H1 (cell line): Measurements from ENCODE around the gene CPA2. TPM values are rescaled to one million over a fixed set of nuclear protein-coding genes. Genes with fewer than 3 reads are reported as not detected.

Source experiments
- CTCF ChIA-PET: fragments of 300-600 bp; sonication (Branson Sonifier 250); formaldehyde crosslinking; loops from one replicate; lab custom pipeline; 2021; ENCODE audit not compliant: partially characterized antibody; lab: Charles Lee
- POLR2A ChIA-PET: fragments of 300-600 bp; sonication (Branson Sonifier 250); formaldehyde crosslinking; loops from one replicate; lab custom pipeline; 2021; ENCODE audit warnings: inconsistent platforms; ENCODE audit not compliant: partially characterized antibody; lab: Charles Lee
- DNase-seq, 2 experiments: peaks; one replicate each; pipeline versions ENCODE4 v3.0.0 to v3.0.0-alpha.2; 2010 to 2022; ENCODE audit warnings: low spot score in 2 of 2, low read depth in 1 of 2, mixed read lengths in 1 of 2
- FAIRE-seq: peaks from 2 replicates; lab custom pipeline; 2011; peaks lifted over from hg19 to GRCh38; lab: Jason Lieb, UNC
- H2AFZ ChIP-seq: 2 replicates; pipeline ENCODE4 v1.8.1; 2012; ENCODE audit warnings: low read length, inconsistent platforms
- H2AK5ac ChIP-seq: 2 replicates; pipeline ENCODE4 v1.6.1; 2013; ENCODE audit warnings: low read depth, low read length
- H2BK120ac ChIP-seq: replicated peaks from 2 replicates; pipeline ENCODE3; 2013; ENCODE audit warnings: low read depth, low read length, inconsistent platforms
- H2BK12ac ChIP-seq: 2 replicates; pipeline ENCODE4 v1.6.1; 2013; ENCODE audit warnings: low read depth, low read length
- H2BK15ac ChIP-seq: 2 replicates; pipeline ENCODE4 v1.6.1; 2013; ENCODE audit warnings: low read length
- H2BK20ac ChIP-seq: 2 replicates; pipeline ENCODE4 v1.6.1; 2013; ENCODE audit warnings: low read length
- H2BK5ac ChIP-seq: 2 replicates; pipeline ENCODE4 v1.6.1; 2013; ENCODE audit warnings: low read depth, low read length
- H3K14ac ChIP-seq: 2 replicates; pipeline ENCODE4 v1.6.1; 2013; ENCODE audit warnings: inconsistent platforms; ENCODE audit not compliant: insufficient read length
- H3K18ac ChIP-seq: 2 replicates; pipeline ENCODE4 v1.6.1; 2013; ENCODE audit warnings: low read length; ENCODE audit errors: extremely low read depth
- H3K23ac ChIP-seq: 2 replicates; pipeline ENCODE4 v1.6.1; 2013; ENCODE audit warnings: inconsistent platforms; ENCODE audit not compliant: insufficient read length
- H3K23me2 ChIP-seq: 2 replicates; pipeline ENCODE4 v1.6.1; 2013; ENCODE audit warnings: low read depth, low read length
- H3K27ac ChIP-seq: 2 replicates; pipeline ENCODE4 v1.6.1; 2011; ENCODE audit warnings: low read depth, low read length, inconsistent platforms
- H3K27me3 ChIP-seq, 4 experiments: replicated peaks in 1 of 4; 1 replicate in 1 of 4; 2 replicates in 3 of 4; pipeline versions ENCODE4 v1.6.1 to v1.8.1; 2011 to 2013; ENCODE audit warnings: low read length in 3 of 4, mild to moderate bottlenecking in 3 of 4, inconsistent platforms in 2 of 4, mixed read lengths in 2 of 4, moderate library complexity in 1 of 4; ENCODE audit not compliant: control insufficient read depth in 3 of 4, insufficient read depth in 3 of 4; ENCODE audit errors: extremely low read depth in 1 of 4
- H3K36me3 ChIP-seq, 4 experiments: 2 replicates each; pipeline versions ENCODE4 v1.6.1 to v1.8.1; 2011 to 2013; ENCODE audit warnings: mild to moderate bottlenecking in 4 of 4, low read length in 3 of 4, moderate library complexity in 2 of 4, control low read depth in 1 of 4, inconsistent platforms in 1 of 4; ENCODE audit not compliant: insufficient read depth in 4 of 4, control insufficient read depth in 2 of 4
- H3K4ac ChIP-seq: replicated peaks from 2 replicates; pipeline ENCODE3; 2013; ENCODE audit warnings: low read length, low read depth, mixed read lengths, inconsistent platforms; ENCODE audit not compliant: insufficient read length
- H3K4me1 ChIP-seq, 4 experiments: replicated peaks in 1 of 4; 1 replicate in 1 of 4; 2 replicates in 3 of 4; pipeline versions ENCODE4 v1.6.1 to v1.8.1; 2011 to 2013; ENCODE audit warnings: low read length in 3 of 4, inconsistent platforms in 2 of 4, mixed read lengths in 1 of 4; ENCODE audit not compliant: insufficient read depth in 4 of 4, control insufficient read depth in 3 of 4
- H3K4me2 ChIP-seq, 2 experiments: 2 replicates each; pipeline versions ENCODE4 v1.6.1 to v1.8.1; 2011 to 2013; ENCODE audit warnings: low read depth in 2 of 2, low read length in 2 of 2, control low read depth in 1 of 2, inconsistent platforms in 1 of 2, mild to moderate bottlenecking in 1 of 2; ENCODE audit not compliant: insufficient read depth in 1 of 2
- H3K4me3 ChIP-seq, 4 experiments: fragments of 200-600, 300-600 bp in 1 of 4; sonication (generic), shearing (Covaris generic), sonication (Bioruptor Twin) in 1 of 4; 2 replicates each; pipeline versions ENCODE4 v1.5.1 to v1.8.1; 2011 to 2016; ENCODE audit warnings: low read length in 4 of 4, low read depth in 3 of 4, control low read depth in 2 of 4, inconsistent platforms in 2 of 4, mild to moderate bottlenecking in 2 of 4, mixed read lengths in 1 of 4, moderate library complexity in 1 of 4; ENCODE audit not compliant: insufficient read depth in 2 of 4; ENCODE audit errors: extremely low read depth in 1 of 4
- H3K56ac ChIP-seq: replicated peaks from 2 replicates; pipeline ENCODE3; 2013; ENCODE audit warnings: low read depth, mild to moderate bottlenecking, mixed read lengths, low read length, inconsistent platforms; ENCODE audit not compliant: insufficient read length
- H3K79me1 ChIP-seq: 2 replicates; pipeline ENCODE4 v1.6.1; 2013; ENCODE audit warnings: low read depth, low read length, control low read depth
- H3K79me2 ChIP-seq, 2 experiments: 2 replicates each; pipeline versions ENCODE4 v1.6.1 to v1.8.1; 2012 to 2013; ENCODE audit warnings: low read length in 2 of 2, mild to moderate bottlenecking in 2 of 2, inconsistent platforms in 1 of 2; ENCODE audit not compliant: insufficient read depth in 2 of 2, control insufficient read depth in 1 of 2
- H3K9ac ChIP-seq, 4 experiments: replicated peaks in 1 of 4; 1 replicate in 1 of 4; 2 replicates in 3 of 4; pipeline versions ENCODE4 v1.6.1 to v1.8.1; 2011 to 2013; ENCODE audit warnings: low read depth in 3 of 4, low read length in 3 of 4, control low read depth in 2 of 4, mild to moderate bottlenecking in 2 of 4, moderate library complexity in 2 of 4, inconsistent platforms in 1 of 4; ENCODE audit errors: extremely low read depth in 1 of 4
- H3K9me3 ChIP-seq, 2 experiments: 2 replicates each; pipeline versions ENCODE4 v1.6.1 to v1.8.1; 2012 to 2013; ENCODE audit warnings: mild to moderate bottlenecking in 2 of 2, moderate library complexity in 2 of 2, control low read depth in 1 of 2, inconsistent platforms in 1 of 2, low read depth in 1 of 2, low read length in 1 of 2, mixed read lengths in 1 of 2; ENCODE audit not compliant: insufficient read depth in 2 of 2
- H4K20me1 ChIP-seq, 2 experiments: replicated peaks in 1 of 2; 2 replicates each; pipeline versions ENCODE3 to v1.8.1; 2011 to 2013; ENCODE audit warnings: inconsistent platforms in 2 of 2, low read length in 2 of 2, mild to moderate bottlenecking in 1 of 2; ENCODE audit not compliant: insufficient read depth in 2 of 2, control insufficient read depth in 1 of 2
- H4K5ac ChIP-seq: 2 replicates; pipeline ENCODE4 v1.6.1; 2013; ENCODE audit warnings: low read length, low read depth, mixed read lengths, inconsistent platforms; ENCODE audit not compliant: insufficient read length
- H4K8ac ChIP-seq: 2 replicates; pipeline ENCODE4 v1.8.0; 2013; ENCODE audit warnings: mild to moderate bottlenecking, moderate library complexity, low read length, inconsistent platforms; ENCODE audit not compliant: insufficient read depth; ENCODE audit errors: extremely low read depth
- H4K91ac ChIP-seq: replicated peaks from 2 replicates; pipeline ENCODE3; 2013; ENCODE audit warnings: low read length, mixed read lengths, inconsistent platforms; ENCODE audit not compliant: insufficient read length
- BACH1 ChIP-seq: IDR thresholded peaks from 2 replicates; pipeline ENCODE4 v1.6.1; 2012; ENCODE audit warnings: low read length, improper control_type of control experiment
- BRCA1 ChIP-seq: IDR thresholded peaks from 2 replicates; pipeline ENCODE4 v1.6.1; 2012; ENCODE audit warnings: low read depth, low read length, improper control_type of control experiment
- CBX5 ChIP-seq: fragments of 300-800, 300-1000 bp; sonication (generic); IDR thresholded peaks from 2 replicates; pipeline ENCODE4 v1.7.1; 2016; ENCODE audit warnings: antibody characterized with exemption, low read length, low read depth
- CBX8 ChIP-seq: fragments of 300-800, 300-1000 bp; sonication (generic); IDR thresholded peaks from 2 replicates; pipeline ENCODE4 v1.7.1; 2016; ENCODE audit warnings: low read depth, low read length, borderline replicate concordance
- EP300 ChIP-seq, 2 experiments: IDR thresholded peaks; 1 replicate in 1 of 2; 2 replicates in 1 of 2; pipeline ENCODE4 v1.6.1; 2011 to 2012; ENCODE audit warnings: low read depth in 2 of 2, low read length in 2 of 2, mild to moderate bottlenecking in 2 of 2, borderline replicate concordance in 1 of 2, inconsistent platforms in 1 of 2, moderate library complexity in 1 of 2
- GABPA ChIP-seq: IDR thresholded peaks from 2 replicates; pipeline ENCODE4 v1.6.1; 2011; ENCODE audit warnings: mild to moderate bottlenecking, low read length, moderate library complexity, borderline replicate concordance; ENCODE audit not compliant: insufficient read depth
- HDAC2 ChIP-seq, 2 experiments: fragments of 300-600 bp in 1 of 2; sonication (generic) in 1 of 2; IDR thresholded peaks; 2 replicates each; pipeline ENCODE4 v1.6.1; 2011 to 2012; ENCODE audit warnings: low read depth in 2 of 2, low read length in 2 of 2, mild to moderate bottlenecking in 2 of 2, moderate library complexity in 2 of 2, borderline replicate concordance in 1 of 2, inconsistent platforms in 1 of 2
- HDAC6 ChIP-seq: IDR thresholded peaks from one replicate; pipeline ENCODE4 v1.7.1; 2012; ENCODE audit warnings: low read depth, mild to moderate bottlenecking, inconsistent platforms, low read length, moderate library complexity
- JUND ChIP-seq: IDR thresholded peaks from 2 replicates; pipeline ENCODE4 v1.6.1; 2011; ENCODE audit warnings: mild to moderate bottlenecking, improper control_type of control experiment, low read length
- SIN3A ChIP-seq, 2 experiments: IDR thresholded peaks in 1 of 2; conservative IDR thresholded peaks in 1 of 2; 2 replicates each; pipeline ENCODE4 v1.6.1; 2011 to 2012; ENCODE audit warnings: low read length in 2 of 2, improper control_type of control experiment in 1 of 2, low read depth in 1 of 2, mild to moderate bottlenecking in 1 of 2
- SRF ChIP-seq: IDR thresholded peaks from 2 replicates; pipeline ENCODE4 v1.6.1; 2011; ENCODE audit warnings: mild to moderate bottlenecking, low read depth, low read length, moderate library complexity
- TAF7 ChIP-seq: optimal IDR thresholded peaks from 2 replicates; pipeline ENCODE3; 2011; ENCODE audit warnings: low read depth, mild to moderate bottlenecking, inconsistent platforms, low read length, moderate library complexity, borderline replicate concordance
- whole genome bisulfite sequencing, 2 experiments: shearing (Covaris generic) in 1 of 2; methylation state at CpG; one replicate each; pipeline versions ENCODE4 v1.1.6 to v1.1.7; 2013 to 2015; ENCODE audit warnings: low lambda C conversion rate in 2 of 2, mixed read lengths in 2 of 2, inconsistent platforms in 1 of 2, low coverage in 1 of 2, missing lambda C conversion rate in 1 of 2; ENCODE audit not compliant: insufficient replicate concordance in 2 of 2, insufficient coverage in 1 of 2, insufficient read length in 1 of 2; ENCODE audit errors: extremely low coverage in 1 of 2, missing lambda C conversion rate in 1 of 2; 5-methylcytosine and 5-hydroxymethylcytosine counted together
- polyA plus RNA-seq, 7 experiments: library from polyadenylated mRNA; depleted of rRNA in 3 of 7; stranded (reverse) in 5 of 7; unstranded in 2 of 7; fragments of >200 nt in 5 of 7; fragments of 200-250 nt in 2 of 7; gene quantifications; 1 replicate in 5 of 7; 2 replicates in 1 of 7; 4 replicates in 1 of 7; pipeline versions ENCODE4 v1.2.1 to v1.2.3, GENCODE V29; 2011 to 2013; ENCODE audit warnings: missing spikeins in 2 of 7, mixed read lengths in 2 of 7
- total RNA-seq: library from RNA; stranded (reverse); fragmentation: NEBNext Ultra II Directional; extraction: Animal tissue kit (Norgen Biotek cat#: 25700); gene quantifications from 2 replicates; pipeline ENCODE4 v1.2.1, GENCODE V29; 2021
- TF ChIP-seq, protein P1 (sequence below): IDR thresholded peaks from 2 replicates; pipeline ENCODE4 v1.6.1; 2012; ENCODE audit warnings: inconsistent platforms

Gene CPA2
- total and polyA plus RNA-seq, 2 of the 8 experiments (the other 6 are each of a cell fraction or from before 2014, with no cell fraction given) = 0.21 TPM; not detected in 1

DNA sequence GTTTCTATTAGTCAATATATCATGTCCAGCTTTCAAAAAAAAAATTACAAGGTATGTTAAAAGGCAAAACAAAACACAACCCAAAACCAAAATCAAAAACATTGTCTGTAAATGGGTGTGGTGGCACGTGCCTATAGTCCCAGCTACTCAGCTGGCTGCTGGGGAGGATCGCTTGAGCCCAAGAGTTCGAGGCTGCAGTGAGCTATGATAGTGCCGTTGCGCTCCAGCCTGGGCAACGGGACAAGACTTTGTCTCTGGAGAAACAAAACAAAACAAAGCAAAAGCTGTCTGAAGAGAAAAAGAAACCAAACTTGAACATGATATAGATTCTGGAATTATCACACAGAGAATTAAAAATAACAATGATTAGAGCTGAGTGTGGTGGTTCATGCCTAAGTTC lies 67.6 kb downstream of the CPA2 start:
- H3K9ac ChIP-seq = no peak overlapping the region
- H3K14ac ChIP-seq = no peak overlapping the region
- POLR2A ChIA-PET = interaction anchor here (0.7 kb wide), 1 partner anchor 375 kb away, joined by 3 read pairs; no protein-coding TSS in a partner anchor
- H2AK5ac ChIP-seq = no peak overlapping the region
- no peaks in the 10 kb centered on the region for H3K27me3 ChIP-seq
- no peaks in the 10 kb centered on the region for H3K9me3 ChIP-seq
- CTCF ChIA-PET = interaction anchor here (0.9 to 1.7 kb wide), 4 partner anchors 10 to 387 kb away, joined by 3 to 4 read pairs (median 3); no protein-coding TSS in a partner anchor
- H3K18ac ChIP-seq = no peak overlapping the region
- no peak overlapping the region for H2BK120ac ChIP-seq
- H2BK20ac ChIP-seq = no peak overlapping the region
- H2BK15ac ChIP-seq = no peak overlapping the region
- no peak overlapping the region for H3K4me3 ChIP-seq
- H2BK12ac ChIP-seq = no peak overlapping the region
- no peak overlapping the region for H2BK5ac ChIP-seq
- no peaks in the 10 kb centered on the region for H4K20me1 ChIP-seq
- no peak overlapping the region for H4K5ac ChIP-seq
- no peak overlapping the region for H4K8ac ChIP-seq
- H3K79me1 ChIP-seq = no peaks in the 10 kb centered on the region
- H3K23ac ChIP-seq = no peak overlapping the region
- 92% methylated on average over 6 of the region's 6 CpGs; no CpG with 5 or more reads in 1 of the 2 experiments for WGBS, 2 experiments
- DNase-seq (no peak), FAIRE-seq (no peak)
- no peak overlapping the region for H4K91ac ChIP-seq
- H3K36me3 ChIP-seq = no peaks in the 10 kb centered on the region
- no peak overlapping the region for H3K27ac ChIP-seq
- peaks cover 0 to 13% (median 7%) of the 10 kb centered on the region in 4 experiments; a peak in 5 of 7 replicates for H3K4me1 ChIP-seq
- no peak overlapping the region for H3K4me2 ChIP-seq
- H3K4ac ChIP-seq = no peak overlapping the region
- H3K23me2 ChIP-seq = no peaks in the 10 kb centered on the region
- no peak overlapping the region for H2AFZ ChIP-seq
- no peak overlapping the region for H3K56ac ChIP-seq
- no peaks in the 10 kb centered on the region for H3K79me2 ChIP-seq
- TF ChIP-seq HDAC6 (no peak), CBX5 (no peak), SIN3A (conservative IDR thresholded peaks at IDR 0.05 in 1 of 2, IDR thresholded peaks at IDR 0.05 in 1 of 2; ENCODE audit: low read depth in 1 of 2, low read length in 2 of 2) (no peak), EP300 (IDR thresholded peaks at IDR 0.05; ENCODE audit: borderline replicate concordance in 1 of 2, low read depth in 2 of 2, low read length in 2 of 2) (no peak), SRF (no peak), JUND (no peak), GABPA (no peak), BRCA1 (no peak), BACH1 (no peak), CBX8 (no peak), HDAC2 (IDR thresholded peaks at IDR 0.05; ENCODE audit: borderline replicate concordance in 1 of 2, low read depth in 2 of 2, low read length in 2 of 2) (no peak), TAF7 (no peak)
- TF ChIP-seq, protein P1, sequence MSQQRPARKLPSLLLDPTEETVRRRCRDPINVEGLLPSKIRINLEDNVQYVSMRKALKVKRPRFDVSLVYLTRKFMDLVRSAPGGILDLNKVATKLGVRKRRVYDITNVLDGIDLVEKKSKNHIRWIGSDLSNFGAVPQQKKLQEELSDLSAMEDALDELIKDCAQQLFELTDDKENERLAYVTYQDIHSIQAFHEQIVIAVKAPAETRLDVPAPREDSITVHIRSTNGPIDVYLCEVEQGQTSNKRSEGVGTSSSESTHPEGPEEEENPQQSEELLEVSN = no peak
